ENCODE results near the gene TCF19. TPM values are rescaled to one million over a fixed set of nuclear protein-coding genes. Genes with fewer than 3 reads are reported as not detected.

TCF19 gene
- total RNA-seq, 1 donor, result 46.3 TPM

- no peak for DNase-seq (ENCODE audit: low read depth)
- no peak overlapping the region for H3K4me3 ChIP-seq (ENCODE audit: low read depth, low read length)
- TF ChIP-seq CTCF (IDR thresholded peaks at IDR 0.05; ENCODE audit: insufficient read depth, low read length), result no peak
Observed at GRCh38 chr6:31173406-31173805, 15.0 kb downstream of the TCF19 start.

DNA sequence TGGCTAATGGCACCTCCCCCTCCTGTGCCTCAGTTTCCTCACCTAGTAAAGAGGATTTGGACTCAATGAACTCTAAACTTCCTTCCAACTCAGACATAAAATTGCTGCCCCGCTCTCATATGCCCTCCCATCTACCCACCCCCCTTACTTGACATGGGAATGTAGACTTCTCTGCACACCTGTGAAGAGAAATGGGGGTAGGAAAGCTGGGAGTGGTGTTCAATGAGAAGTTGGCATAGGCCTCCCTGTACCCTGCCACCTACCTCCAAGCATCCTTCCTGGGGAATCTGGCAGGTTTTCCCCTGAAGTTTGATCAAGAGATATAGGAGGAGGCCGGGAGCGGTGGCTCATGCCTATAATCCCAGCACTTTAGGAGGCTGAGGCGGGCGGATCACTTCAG, 16.0 kb downstream of the TCF19 start:
- no peak overlapping the region for H3K4me3 ChIP-seq (ENCODE audit: low read depth, low read length)
- no peak for TF ChIP-seq CTCF (IDR thresholded peaks at IDR 0.05; ENCODE audit: insufficient read depth, low read length)
- DNase-seq (ENCODE audit: low read depth), result no peak

GRCh38 chr6:31175971-31176370, 17.6 kb downstream of the TCF19 start:
- peak; percentile 63 for DNase-seq (ENCODE audit: low read depth)
- H3K4me3 ChIP-seq (ENCODE audit: low read depth, low read length), result no peak overlapping the region
- TF ChIP-seq CTCF (IDR thresholded peaks at IDR 0.05; ENCODE audit: insufficient read depth, low read length), result no peak

- no peak overlapping the region for H3K4me3 ChIP-seq (ENCODE audit: low read depth, low read length)
- no peak for TF ChIP-seq CTCF (IDR thresholded peaks at IDR 0.05; ENCODE audit: insufficient read depth, low read length)
- DNase-seq (ENCODE audit: low read depth), result peak; percentile 25
Observed at GRCh38 chr6:31178143-31179041, 20.0 kb downstream of the TCF19 start.

- no peak for DNase-seq (ENCODE audit: low read depth)
- no peak for TF ChIP-seq CTCF (IDR thresholded peaks at IDR 0.05; ENCODE audit: insufficient read depth, low read length)
- no peak overlapping the region for H3K4me3 ChIP-seq (ENCODE audit: low read depth, low read length)
Observed at GRCh38 chr6:31179042-31179386, 20.6 kb downstream of the TCF19 start.

DNA sequence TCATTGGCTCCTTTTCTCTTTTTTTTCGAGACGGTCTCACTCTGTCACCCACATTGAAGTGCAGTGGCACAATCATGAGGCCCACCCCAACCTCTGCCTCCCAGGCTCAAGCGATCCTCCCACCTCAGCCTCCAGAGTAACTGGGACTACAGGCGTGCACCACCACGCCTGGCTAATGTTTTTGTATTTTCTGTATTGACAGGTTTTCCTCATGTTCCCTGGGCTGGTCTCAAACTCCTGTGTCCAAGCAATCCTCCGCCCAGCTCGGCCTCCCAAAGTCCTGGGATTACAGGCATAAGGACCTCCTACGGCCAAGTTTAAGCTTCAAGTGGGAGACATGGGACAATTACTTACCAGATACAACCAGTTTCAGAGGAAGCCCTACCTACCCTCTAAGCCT, 21.5 kb downstream of the TCF19 start:
- no peak for TF ChIP-seq CTCF (IDR thresholded peaks at IDR 0.05; ENCODE audit: insufficient read depth, low read length)
- DNase-seq (ENCODE audit: low read depth), result no peak
- H3K4me3 ChIP-seq (ENCODE audit: low read depth, low read length), result peak overlapping the region; percentile 60

Measured in fibroblast of the aortic adventitia (primary cell).